GM23248 (cell line): ENCODE measurements around the gene SLX4IP.

Experiments used
- EZH2 ChIP-seq: fragments of 200-600 bp; sonication (generic); IDR thresholded peaks from 2 replicates; pipeline ENCODE4 v1.6.1; 2018; ENCODE audit warnings: antibody characterized with exemption, mild to moderate bottlenecking; ENCODE audit not compliant: insufficient read depth, poor library complexity, severe bottlenecking
- EZH2phosphoT487 ChIP-seq: fragments of 200-600 bp; sonication (generic); IDR thresholded peaks from 2 replicates; pipeline ENCODE4 v1.6.1; 2018; ENCODE audit warnings: antibody characterized with exemption, moderate library complexity, mild to moderate bottlenecking, low read depth; ENCODE audit not compliant: insufficient read depth

DNA sequence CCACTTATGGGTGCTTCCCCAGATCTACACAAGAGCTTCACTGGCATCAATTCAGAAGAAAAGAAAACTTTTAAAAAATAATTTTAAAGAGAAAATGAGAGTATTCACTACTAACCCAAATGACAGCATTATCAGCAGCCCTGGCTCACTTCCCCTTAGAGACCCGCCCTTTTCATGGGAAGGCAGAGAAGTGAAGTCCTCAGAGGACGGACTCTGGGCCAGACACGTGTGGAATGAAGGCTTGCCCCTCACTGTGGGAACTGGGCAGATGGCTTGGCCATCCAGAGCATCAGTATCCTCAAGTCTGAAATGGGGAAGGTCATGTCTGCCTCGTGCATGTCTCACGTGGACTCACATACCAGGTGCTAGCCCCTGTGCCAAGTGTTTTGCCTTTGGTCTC is 175.1 kb downstream of the SLX4IP start:
- TF ChIP-seq EZH2phosphoT487 (no peak), EZH2 (no peak)
